Mesenchymal stem cell (in vitro differentiated cells and primary cell): ENCODE results near the gene ARFGAP1.

Experiments used
- DNase-seq: peaks from one replicate; pipeline ENCODE4 v3.0.0-alpha.2; 2013
- H2AFZ ChIP-seq: one replicate; pipeline ENCODE4 v1.6.1; 2013; ENCODE audit warnings: low read depth, mild to moderate bottlenecking, control low read depth, inconsistent platforms, low read length, moderate library complexity
- H2AK5ac ChIP-seq: 2 replicates; pipeline ENCODE4 v1.6.1; 2013; ENCODE audit warnings: low read length, moderate library complexity, mild to moderate bottlenecking, inconsistent platforms; ENCODE audit not compliant: severe bottlenecking
- H2BK120ac ChIP-seq: one replicate; pipeline ENCODE4 v1.6.1; 2013; ENCODE audit warnings: low read depth, mild to moderate bottlenecking, inconsistent platforms, low read length, moderate library complexity
- H2BK12ac ChIP-seq, 2 experiments: one replicate each; pipeline ENCODE4 v1.6.1; 2013; ENCODE audit warnings: inconsistent platforms in 2 of 2, low read length in 2 of 2, mild to moderate bottlenecking in 2 of 2, moderate library complexity in 2 of 2, control low read depth in 1 of 2
- H2BK15ac ChIP-seq: one replicate; pipeline ENCODE4 v1.6.1; 2013; ENCODE audit warnings: mild to moderate bottlenecking, low read depth, inconsistent platforms; ENCODE audit not compliant: poor library complexity, severe bottlenecking
- H2BK5ac ChIP-seq: 2 replicates; pipeline ENCODE4 v1.6.1; 2013; ENCODE audit warnings: low read depth, mild to moderate bottlenecking, low read length, control low read depth, inconsistent platforms; ENCODE audit not compliant: poor library complexity, severe bottlenecking
- H3K14ac ChIP-seq, 2 experiments: one replicate each; pipeline ENCODE4 v1.6.1; 2013; ENCODE audit warnings: inconsistent platforms in 2 of 2, low read length in 2 of 2, control low read depth in 1 of 2, mild to moderate bottlenecking in 1 of 2, moderate library complexity in 1 of 2
- H3K18ac ChIP-seq, 2 experiments: one replicate each; pipeline ENCODE4 v1.6.1; 2013; ENCODE audit warnings: inconsistent platforms in 2 of 2, low read length in 2 of 2, control low read depth in 1 of 2, low read depth in 1 of 2, mild to moderate bottlenecking in 1 of 2
- H3K23ac ChIP-seq, 2 experiments: one replicate each; pipeline ENCODE4 v1.6.1; 2013; ENCODE audit warnings: inconsistent platforms in 2 of 2, low read length in 2 of 2, mild to moderate bottlenecking in 2 of 2, moderate library complexity in 2 of 2, control low read depth in 1 of 2
- H3K27ac ChIP-seq: 2 replicates; pipeline ENCODE4 v1.5.1; 2013; ENCODE audit warnings: mild to moderate bottlenecking, moderate library complexity, low read length, control low read depth, inconsistent platforms; ENCODE audit not compliant: poor library complexity, severe bottlenecking
- H3K27me3 ChIP-seq, 2 experiments: 2 replicates each; pipeline versions ENCODE4 v1.6.1 to v1.7.0; 2013; ENCODE audit warnings: low read length in 2 of 2, mild to moderate bottlenecking in 2 of 2, moderate library complexity in 2 of 2, control low read depth in 1 of 2, inconsistent platforms in 1 of 2; ENCODE audit not compliant: control insufficient read depth in 1 of 2, insufficient read depth in 1 of 2
- H3K36me3 ChIP-seq, 2 experiments: 2 replicates each; pipeline versions ENCODE4 v1.6.1 to v1.7.0; 2013; ENCODE audit warnings: low read length in 2 of 2, control low read depth in 1 of 2, inconsistent platforms in 1 of 2, low read depth in 1 of 2, mild to moderate bottlenecking in 1 of 2; ENCODE audit not compliant: insufficient read depth in 2 of 2, control insufficient read depth in 1 of 2
- H3K4ac ChIP-seq, 2 experiments: one replicate each; pipeline ENCODE4 v1.6.1; 2013; ENCODE audit warnings: inconsistent platforms in 2 of 2, low read length in 2 of 2, mild to moderate bottlenecking in 2 of 2, moderate library complexity in 2 of 2, control low read depth in 1 of 2, low read depth in 1 of 2
- H3K4me1 ChIP-seq: 2 replicates; pipeline ENCODE4 v1.6.1; 2013; ENCODE audit warnings: low read depth, low read length, control low read depth; ENCODE audit not compliant: control insufficient read depth, insufficient read depth
- H3K4me2 ChIP-seq: 2 replicates; pipeline ENCODE4 v1.6.1; 2013; ENCODE audit warnings: low read length, mild to moderate bottlenecking, inconsistent platforms; ENCODE audit not compliant: poor library complexity, severe bottlenecking
- H3K4me3 ChIP-seq, 2 experiments: 2 replicates each; pipeline versions ENCODE4 v1.5.1 to v1.7.0; 2013; ENCODE audit warnings: low read length in 2 of 2, mild to moderate bottlenecking in 2 of 2, control low read depth in 1 of 2, low read depth in 1 of 2; ENCODE audit not compliant: insufficient read depth in 1 of 2
- H3K79me1 ChIP-seq: replicated peaks from 2 replicates; pipeline ENCODE4 v1.6.1; 2013; ENCODE audit warnings: mild to moderate bottlenecking, control low read depth, low read length, inconsistent platforms; ENCODE audit not compliant: poor library complexity, severe bottlenecking
- H3K9ac ChIP-seq: 2 replicates; pipeline ENCODE4 v1.7.0; 2013; ENCODE audit warnings: mild to moderate bottlenecking, low read length, moderate library complexity
- H3K9me3 ChIP-seq: 2 replicates; pipeline ENCODE4 v1.7.0; 2013; ENCODE audit warnings: mild to moderate bottlenecking, low read length; ENCODE audit not compliant: control insufficient read depth
- H4K8ac ChIP-seq: one replicate; pipeline ENCODE4 v1.6.1; 2013; ENCODE audit warnings: inconsistent platforms, mild to moderate bottlenecking, low read length, moderate library complexity
- H4K91ac ChIP-seq: one replicate; pipeline ENCODE4 v1.6.1; 2013; ENCODE audit warnings: mild to moderate bottlenecking, low read length, inconsistent platforms
- WGBS: methylation state at CpG from one replicate; pipeline ENCODE4 v1.1.7; 2013; ENCODE audit warnings: mixed read lengths; 5-methylcytosine and 5-hydroxymethylcytosine counted together

Gene ARFGAP1

DNA sequence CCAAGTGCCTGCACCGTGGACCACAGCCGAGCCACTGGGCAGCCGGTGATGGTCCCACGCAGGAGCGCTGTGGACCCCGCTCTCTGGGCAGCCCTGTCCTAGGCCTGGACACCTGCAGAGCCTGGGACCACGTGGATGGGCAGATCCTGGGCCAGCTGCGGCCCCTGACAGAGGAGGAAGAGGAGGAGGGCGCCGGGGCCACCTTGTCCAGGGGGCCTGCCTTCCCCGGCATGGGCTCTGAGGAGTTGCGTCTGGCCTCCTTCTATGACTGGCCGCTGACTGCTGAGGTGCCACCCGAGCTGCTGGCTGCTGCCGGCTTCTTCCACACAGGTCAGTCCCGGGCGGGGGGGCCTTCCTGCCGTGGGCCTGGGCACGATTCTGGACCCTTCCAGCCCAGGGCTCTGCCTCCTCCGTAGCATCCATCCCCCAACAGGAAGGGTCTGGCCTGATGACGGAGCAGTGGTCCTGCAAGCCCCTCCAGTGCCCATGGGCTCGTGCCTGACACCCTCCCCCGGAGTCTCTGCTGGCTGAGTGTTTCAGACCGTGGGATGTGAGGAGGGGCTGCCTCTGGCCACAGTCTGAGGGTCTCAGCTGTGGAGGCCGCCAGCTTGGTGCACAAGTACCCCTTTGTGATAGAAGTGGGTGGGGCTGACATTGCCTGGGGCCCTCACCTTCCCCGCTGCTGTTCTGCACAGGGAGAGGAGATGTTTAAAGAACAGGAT lies 36.3 kb upstream of the ARFGAP1 start:
- Histone ChIP-seq H3K23ac (no peak overlapping the region), H3K79me1 (no peaks in the 10 kb centered on the region), H3K27me3 (peaks cover 0 to 15% of the 10 kb centered on the region in 2 experiments), H3K4me2 (no peak overlapping the region), H2AFZ (no peak overlapping the region), H3K9ac (no peak overlapping the region), H2BK15ac (peak overlapping the region; percentile 92), H3K36me3 (peaks cover 0 to 6% of the 10 kb centered on the region in 2 experiments), H2AK5ac (peak overlapping the region; percentile 71), H3K4me1 (peaks cover 62% of the 10 kb centered on the region), H3K4ac (peak overlapping the region in 1 of 2 experiments; percentile 73), H3K9me3 (no peaks in the 10 kb centered on the region), H4K8ac (peak overlapping the region; percentile 59), H4K91ac (peak overlapping the region; percentile 85), H2BK120ac (peak overlapping the region; percentile 21), H3K27ac (no peak overlapping the region), H3K14ac (peak overlapping the region in 1 of 2 experiments; percentile 10), H3K4me3 (no peak overlapping the region), H3K18ac (peak overlapping the region; percentile 77 to 84), H2BK5ac (no peak overlapping the region), H2BK12ac (peak overlapping the region; percentile 4 to 69)
- no peak for DNase-seq
- 89% methylated on average over 25 of the region's 26 CpGs for WGBS

DNA sequence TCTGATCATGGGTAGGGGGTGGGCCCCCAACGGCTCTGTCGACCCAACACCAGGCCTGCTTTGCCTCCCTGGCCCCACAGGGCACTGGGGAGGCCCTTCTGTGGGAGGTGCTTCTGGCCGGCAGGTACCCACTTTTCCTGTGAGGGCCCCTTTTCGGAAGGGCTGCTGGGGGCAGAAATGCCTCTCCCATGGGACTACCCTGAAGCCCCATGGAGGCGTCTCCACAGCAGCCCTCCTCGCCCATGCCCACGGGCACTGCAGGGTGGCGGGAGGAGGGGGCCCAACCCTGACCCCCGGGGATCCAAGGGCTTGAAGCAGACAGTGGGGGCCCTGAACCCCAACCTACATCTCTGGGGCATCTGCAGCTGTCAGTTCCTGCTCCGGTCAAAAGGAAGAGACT lies 34.6 kb upstream of the ARFGAP1 start:
- Histone ChIP-seq H3K27me3 (peaks cover 0 to 21% of the 10 kb centered on the region in 2 experiments), H2BK12ac (peak overlapping the region in 1 of 2 experiments; percentile 37), H3K4me1 (peaks cover 60% of the 10 kb centered on the region), H3K4ac (no peak overlapping the region), H3K14ac (no peak overlapping the region), H2AK5ac (no peak overlapping the region), H3K23ac (no peak overlapping the region), H3K18ac (no peak overlapping the region), H3K36me3 (peaks cover 0 to 20% of the 10 kb centered on the region in 2 experiments), H3K9ac (no peak overlapping the region), H3K79me1 (no peaks in the 10 kb centered on the region), H4K8ac (no peak overlapping the region), H3K4me3 (no peak overlapping the region), H4K91ac (no peak overlapping the region), H3K27ac (no peak overlapping the region), H2AFZ (no peak overlapping the region), H3K4me2 (no peak overlapping the region), H3K9me3 (no peaks in the 10 kb centered on the region), H2BK5ac (no peak overlapping the region), H2BK120ac (no peak overlapping the region), H2BK15ac (no peak overlapping the region)
- no peak for DNase-seq
- WGBS: 97% methylated on average over 10 of the region's 10 CpGs

DNA sequence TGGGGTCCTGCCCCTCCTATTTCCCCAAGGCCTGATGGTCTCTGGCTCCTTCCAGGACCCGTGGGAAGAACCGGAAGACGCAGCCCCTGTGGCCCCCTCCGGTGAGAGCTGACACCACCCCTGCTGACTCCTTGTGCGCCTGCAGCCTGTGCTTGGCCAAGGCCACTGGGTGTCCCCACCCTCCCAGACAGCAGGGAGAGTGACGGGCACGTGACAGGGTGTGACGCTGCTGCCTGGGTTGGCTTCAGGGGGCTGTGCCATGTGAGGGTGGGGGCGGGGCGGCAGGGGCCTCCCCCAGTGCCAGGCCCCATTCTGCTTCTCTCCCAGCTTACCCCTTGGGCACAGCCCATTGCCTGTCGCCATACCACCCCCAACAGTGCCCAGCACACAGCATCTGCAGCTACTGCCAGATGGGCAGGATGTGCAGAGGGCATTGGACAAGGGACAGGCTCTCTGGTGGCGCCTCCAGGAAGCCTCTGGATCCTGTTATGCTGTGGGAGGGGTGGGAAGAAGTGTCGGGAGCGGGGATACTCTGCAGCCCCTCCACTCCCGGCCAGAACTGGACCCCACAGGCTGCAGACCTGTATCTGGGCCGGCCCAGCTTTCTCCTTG lies 34.0 kb upstream of the ARFGAP1 start:
- Histone ChIP-seq H3K9me3 (no peaks in the 10 kb centered on the region), H3K14ac (no peak overlapping the region), H3K4ac (no peak overlapping the region), H3K36me3 (peaks cover 0 to 26% of the 10 kb centered on the region in 2 experiments), H2BK120ac (no peak overlapping the region), H3K18ac (peak overlapping the region in 1 of 2 experiments; percentile 46), H4K91ac (no peak overlapping the region), H3K27ac (no peak overlapping the region), H2AK5ac (no peak overlapping the region), H3K4me3 (no peak overlapping the region), H3K4me1 (peaks cover 54% of the 10 kb centered on the region), H4K8ac (no peak overlapping the region), H3K23ac (no peak overlapping the region), H2BK12ac (peak overlapping the region in 1 of 2 experiments; percentile 37), H2AFZ (no peak overlapping the region), H3K9ac (no peak overlapping the region), H3K79me1 (no peaks in the 10 kb centered on the region), H3K4me2 (no peak overlapping the region), H3K27me3 (peaks cover 0 to 21% of the 10 kb centered on the region in 2 experiments), H2BK5ac (no peak overlapping the region), H2BK15ac (peak overlapping the region; percentile 73)
- 71% methylated on average over 12 of the region's 16 CpGs for WGBS
- DNase-seq: no peak

DNA sequence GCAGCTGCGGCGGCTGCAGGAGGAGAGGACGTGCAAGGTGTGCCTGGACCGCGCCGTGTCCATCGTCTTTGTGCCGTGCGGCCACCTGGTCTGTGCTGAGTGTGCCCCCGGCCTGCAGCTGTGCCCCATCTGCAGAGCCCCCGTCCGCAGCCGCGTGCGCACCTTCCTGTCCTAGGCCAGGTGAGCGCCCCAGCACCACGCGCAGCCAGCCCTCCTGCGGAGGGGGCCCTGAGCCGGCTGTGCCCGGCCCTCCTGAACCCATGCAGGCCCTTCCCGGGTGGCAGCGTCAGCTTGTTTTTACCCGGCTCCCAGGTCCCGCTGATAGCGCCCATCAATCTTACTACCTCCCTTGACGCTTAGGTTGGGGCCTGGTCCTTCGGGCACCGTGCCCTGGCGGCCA lies 33.2 kb upstream of the ARFGAP1 start:
- Histone ChIP-seq H3K14ac (no peak overlapping the region), H3K23ac (no peak overlapping the region), H3K36me3 (peaks cover 0 to 34% of the 10 kb centered on the region in 2 experiments), H3K4me3 (no peak overlapping the region), H2AK5ac (no peak overlapping the region), H4K8ac (no peak overlapping the region), H3K9ac (no peak overlapping the region), H2BK120ac (no peak overlapping the region), H3K18ac (no peak overlapping the region), H3K27me3 (peaks cover 0 to 25% of the 10 kb centered on the region in 2 experiments), H3K4me1 (peaks cover 46% of the 10 kb centered on the region), H2BK12ac (no peak overlapping the region), H3K4ac (no peak overlapping the region), H3K4me2 (no peak overlapping the region), H2BK15ac (no peak overlapping the region), H3K79me1 (no peaks in the 10 kb centered on the region), H3K27ac (no peak overlapping the region), H2BK5ac (no peak overlapping the region), H3K9me3 (no peaks in the 10 kb centered on the region), H4K91ac (no peak overlapping the region), H2AFZ (no peak overlapping the region)
- no peak for DNase-seq
- WGBS: 92% methylated on average over 30 of the region's 30 CpGs
